HUES64 (cell line): Measurements from ENCODE around the gene FAM13C.
A peak's percentile ranks its signal among the peaks of the same experiment; 100 is the strongest.

Experiments
- H3K27ac ChIP-seq: 2 replicates; pipeline ENCODE4 v1.7.0; 2013; ENCODE audit warnings: low read depth, low read length, inconsistent platforms
- H3K27me3 ChIP-seq: 2 replicates; pipeline ENCODE4 v1.6.1; 2013; ENCODE audit warnings: mild to moderate bottlenecking, low read length; ENCODE audit not compliant: insufficient read depth
- H3K36me3 ChIP-seq: 2 replicates; pipeline ENCODE4 v1.6.1; 2013; ENCODE audit warnings: mild to moderate bottlenecking, low read length; ENCODE audit not compliant: insufficient read depth
- H3K4me1 ChIP-seq: 2 replicates; pipeline ENCODE4 v1.6.1; 2013; ENCODE audit warnings: mild to moderate bottlenecking, low read length, moderate library complexity; ENCODE audit not compliant: insufficient read depth
- H3K4me3 ChIP-seq: 2 replicates; pipeline ENCODE4 v1.5.1; 2013; ENCODE audit warnings: mild to moderate bottlenecking, low read length, moderate library complexity
- H3K9ac ChIP-seq: 2 replicates; pipeline ENCODE4 v1.6.1; 2013; ENCODE audit warnings: mild to moderate bottlenecking, low read depth, low read length
- H3K9me3 ChIP-seq: 2 replicates; pipeline ENCODE4 v1.6.1; 2013; ENCODE audit warnings: low read depth, low read length; ENCODE audit not compliant: insufficient read depth
- WGBS: fragments of 150-250, 120-280 bp; methylation state at CpG from one replicate; pipeline ENCODE4 v1.1.7; 2013; ENCODE audit warnings: missing lambda C conversion rate; 5-methylcytosine and 5-hydroxymethylcytosine counted together

The FAM13C gene

GRCh38 chr10:59361663-59362143 is 646 bp downstream of the FAM13C start:
- 67% methylated on average over 2 of the region's 2 CpGs for WGBS
- Histone ChIP-seq H3K4me1 (peaks cover 14% of the 10 kb centered on the region), H3K9me3 (no peaks in the 10 kb centered on the region), H3K9ac (peak overlapping the region; percentile 64), H3K36me3 (no peaks in the 10 kb centered on the region), H3K27me3 (peaks cover 52% of the 10 kb centered on the region), H3K4me3 (peak overlapping the region; percentile 55), H3K27ac (peak overlapping the region; percentile 28; the same call in 1 of the 2 replicates)

- no peak overlapping the region for H3K27ac ChIP-seq
- H3K27me3 ChIP-seq: peaks cover 52% of the 10 kb centered on the region
- no peaks in the 10 kb centered on the region for H3K9me3 ChIP-seq
- H3K36me3 ChIP-seq: no peaks in the 10 kb centered on the region
- 90% methylated on average over 6 of the region's 6 CpGs for WGBS
- H3K4me1 ChIP-seq: peaks cover 14% of the 10 kb centered on the region
- H3K9ac ChIP-seq: no peak overlapping the region
- H3K4me3 ChIP-seq: no peak overlapping the region
Observed at GRCh38 chr10:59360605-59361405, 1.5 kb downstream of the FAM13C start.

GRCh38 chr10:59358576-59358975 is 3.8 kb downstream of the FAM13C start:
- Histone ChIP-seq H3K27me3 (peaks cover 33% of the 10 kb centered on the region), H3K9ac (no peak overlapping the region), H3K4me1 (peaks cover 13% of the 10 kb centered on the region), H3K4me3 (no peak overlapping the region), H3K9me3 (no peaks in the 10 kb centered on the region), H3K36me3 (no peaks in the 10 kb centered on the region), H3K27ac (no peak overlapping the region)

- H3K4me1 ChIP-seq: no peaks in the 10 kb centered on the region
- no peaks in the 10 kb centered on the region for H3K36me3 ChIP-seq
- no peaks in the 10 kb centered on the region for H3K9me3 ChIP-seq
- H3K27ac ChIP-seq: no peak overlapping the region
- H3K9ac ChIP-seq: no peak overlapping the region
- H3K4me3 ChIP-seq: no peak overlapping the region
- H3K27me3 ChIP-seq: 0 out of 2 replicates have a peak, but pooled peaks cover 3% of the 10 kb centered on the region
Observed at GRCh38 chr10:59354434-59354833, 7.9 kb downstream of the FAM13C start.

- no peaks in the 10 kb centered on the region for H3K27me3 ChIP-seq
- H3K27ac ChIP-seq: no peak overlapping the region
- no peaks in the 10 kb centered on the region for H3K36me3 ChIP-seq
- no peaks in the 10 kb centered on the region for H3K4me1 ChIP-seq
- 94% methylated on average over 2 of the region's 2 CpGs for WGBS
- no peak overlapping the region for H3K9ac ChIP-seq
- H3K4me3 ChIP-seq: no peak overlapping the region
- H3K9me3 ChIP-seq: no peaks in the 10 kb centered on the region
Observed at GRCh38 chr10:59350558-59350957, 11.8 kb downstream of the FAM13C start.

GRCh38 chr10:59346321-59346720 is 16.0 kb downstream of the FAM13C start:
- no peaks in the 10 kb centered on the region for H3K4me1 ChIP-seq
- no peaks in the 10 kb centered on the region for H3K9me3 ChIP-seq
- no peaks in the 10 kb centered on the region for H3K36me3 ChIP-seq
- 95% methylated on average over 1 of the region's 1 CpG for WGBS
- H3K27ac ChIP-seq: no peak overlapping the region
- no peak overlapping the region for H3K9ac ChIP-seq
- H3K4me3 ChIP-seq: no peak overlapping the region
- no peaks in the 10 kb centered on the region for H3K27me3 ChIP-seq

- Histone ChIP-seq H3K4me3 (no peak overlapping the region), H3K36me3 (no peaks in the 10 kb centered on the region), H3K9me3 (no peaks in the 10 kb centered on the region), H3K27ac (no peak overlapping the region), H3K4me1 (peaks cover 4% of the 10 kb centered on the region; the same call in 1 of the 2 replicates), H3K9ac (no peak overlapping the region), H3K27me3 (no peaks in the 10 kb centered on the region)
- 100% methylated on average over 1 of the region's 1 CpG for WGBS
Observed at GRCh38 chr10:59342723-59343122, 19.6 kb downstream of the FAM13C start.

GRCh38 chr10:59342000-59342399 is 20.3 kb downstream of the FAM13C start:
- Histone ChIP-seq H3K4me3 (no peak overlapping the region), H3K4me1 (peaks cover 4% of the 10 kb centered on the region; the same call in 1 of the 2 replicates), H3K9me3 (no peaks in the 10 kb centered on the region), H3K27ac (no peak overlapping the region), H3K9ac (no peak overlapping the region), H3K36me3 (no peaks in the 10 kb centered on the region), H3K27me3 (peaks cover 2% of the 10 kb centered on the region; the same call in 1 of the 2 replicates)
- 100% methylated on average over 1 of the region's 1 CpG for WGBS

GRCh38 chr10:59340285-59340684 is 22.1 kb downstream of the FAM13C start:
- peaks cover 12% of the 10 kb centered on the region; the same call in 1 of the 2 replicates for H3K27me3 ChIP-seq
- no CpG with 5 or more reads among the region's 1 CpG for WGBS

GRCh38 chr10:59339351-59339750 is 23.0 kb downstream of the FAM13C start:
- peaks cover 4% of the 10 kb centered on the region; the same call in 1 of the 2 replicates for H3K4me1 ChIP-seq
- H3K9me3 ChIP-seq: no peaks in the 10 kb centered on the region
- H3K27ac ChIP-seq: no peak overlapping the region
- H3K27me3 ChIP-seq: peaks cover 12% of the 10 kb centered on the region; the same call in 1 of the 2 replicates
- H3K36me3 ChIP-seq: no peaks in the 10 kb centered on the region
- WGBS: 100% methylated on average over 1 of the region's 1 CpG
- H3K4me3 ChIP-seq: no peak overlapping the region
- H3K9ac ChIP-seq: no peak overlapping the region

More at GRCh38 chr10:59340285-59340684, 22.1 kb downstream of the FAM13C start:
- Histone ChIP-seq H3K9ac (no peak overlapping the region), H3K9me3 (no peaks in the 10 kb centered on the region), H3K36me3 (no peaks in the 10 kb centered on the region), H3K27ac (no peak overlapping the region), H3K4me3 (no peak overlapping the region), H3K4me1 (peaks cover 4% of the 10 kb centered on the region; the same call in 1 of the 2 replicates)

- H3K9me3 ChIP-seq: no peaks in the 10 kb centered on the region
- no peak overlapping the region for H3K27ac ChIP-seq
- H3K4me1 ChIP-seq: peaks cover 4% of the 10 kb centered on the region; the same call in 1 of the 2 replicates
- peaks cover 24% of the 10 kb centered on the region for H3K27me3 ChIP-seq
- no peaks in the 10 kb centered on the region for H3K36me3 ChIP-seq
- no peak overlapping the region for H3K9ac ChIP-seq
- H3K4me3 ChIP-seq: no peak overlapping the region
Observed at GRCh38 chr10:59337201-59337652, 25.1 kb downstream of the FAM13C start.
